HG02943 (cell line): ENCODE measurements around the gene PHACTR2.
"Not testable (repeated sequence)": the region's sequence is repeated elsewhere in the genome, so short reads cannot be mapped to it uniquely, and the experiment has no call there.

ENCODE experiments used
- ATAC-seq: cut with Tn5 transposase; IDR thresholded peaks from one replicate; pipeline ENCODE4 v1.9.1; 2021; ENCODE audit warnings: mild to moderate bottlenecking, low read depth, moderate library complexity; ENCODE audit not compliant: unreplicated experiment

PHACTR2 gene

DNA sequence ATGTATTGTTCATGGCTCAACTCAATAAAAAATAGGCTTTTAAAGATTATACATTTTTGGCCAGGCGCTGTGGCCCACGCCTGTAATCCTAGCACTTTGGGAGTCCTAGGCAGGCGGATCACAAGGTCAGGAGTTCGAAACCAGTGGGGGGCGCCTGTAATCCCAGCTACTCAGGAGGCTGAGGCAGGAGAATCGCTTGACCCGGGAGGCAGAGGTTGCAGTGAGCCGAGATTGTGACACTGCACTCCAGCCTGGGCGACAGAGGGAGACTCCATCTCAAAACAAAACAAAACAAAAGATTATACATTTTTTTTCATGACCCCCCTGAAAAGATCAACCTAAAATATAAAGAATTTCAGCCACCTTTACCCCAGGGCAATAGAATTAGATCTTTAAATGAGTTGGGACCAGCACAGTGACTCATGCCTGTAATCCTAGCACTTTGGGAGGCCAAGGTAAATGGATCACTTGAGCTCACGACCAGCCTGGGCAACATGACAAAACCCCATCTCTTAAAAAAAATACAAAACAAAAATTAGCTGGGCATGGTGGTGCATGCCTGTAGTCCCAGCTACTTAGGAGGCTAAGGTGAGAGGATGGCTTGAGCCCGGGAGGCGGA is 60.4 kb downstream of the PHACTR2 start:
- ATAC-seq, result not testable (repeated sequence)

DNA sequence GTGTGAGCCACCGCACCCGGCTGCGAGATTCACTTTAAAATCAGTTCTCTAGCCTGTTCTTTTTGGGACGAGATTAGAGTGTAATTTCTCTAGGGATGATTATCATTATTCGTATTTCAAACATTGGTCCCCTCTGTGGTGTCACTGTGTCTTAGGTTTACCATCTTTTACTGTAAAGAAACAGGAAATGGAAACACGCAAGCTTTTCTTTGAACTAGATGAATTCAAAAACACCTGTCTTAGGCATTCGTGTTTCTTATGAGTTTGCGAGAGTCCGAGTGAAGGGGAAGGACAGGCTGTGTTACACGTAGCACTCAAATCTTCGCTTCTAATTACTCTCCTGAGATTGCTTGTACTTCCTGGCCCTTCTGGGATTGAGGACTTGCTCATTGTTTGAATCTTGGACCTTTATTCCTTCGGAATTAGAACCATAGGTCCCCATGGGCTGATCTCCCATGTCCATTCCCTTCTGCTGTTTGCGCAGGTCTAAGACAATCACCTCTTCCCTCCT is 61.6 kb downstream of the PHACTR2 start:
- ATAC-seq, result no peak

DNA sequence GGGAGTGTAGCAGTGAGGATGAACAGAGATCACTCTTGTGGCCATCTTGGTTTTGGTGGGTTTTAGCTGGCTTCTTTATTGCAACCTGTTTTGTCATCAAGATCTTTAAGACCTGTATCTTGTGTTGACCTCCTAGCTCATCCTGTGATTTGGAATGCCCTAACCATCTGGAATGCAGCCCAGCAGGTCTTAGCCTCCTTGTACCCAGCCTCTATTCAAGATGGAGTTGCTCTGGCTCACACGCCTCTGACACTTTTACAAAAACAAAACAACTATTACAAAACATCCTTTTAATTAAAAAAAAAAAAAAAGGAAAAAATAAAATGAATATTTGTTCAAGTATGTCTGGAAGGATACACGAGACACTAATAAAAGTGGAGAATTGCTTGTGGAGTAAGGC is 62.4 kb downstream of the PHACTR2 start:
- ATAC-seq, result no peak

DNA sequence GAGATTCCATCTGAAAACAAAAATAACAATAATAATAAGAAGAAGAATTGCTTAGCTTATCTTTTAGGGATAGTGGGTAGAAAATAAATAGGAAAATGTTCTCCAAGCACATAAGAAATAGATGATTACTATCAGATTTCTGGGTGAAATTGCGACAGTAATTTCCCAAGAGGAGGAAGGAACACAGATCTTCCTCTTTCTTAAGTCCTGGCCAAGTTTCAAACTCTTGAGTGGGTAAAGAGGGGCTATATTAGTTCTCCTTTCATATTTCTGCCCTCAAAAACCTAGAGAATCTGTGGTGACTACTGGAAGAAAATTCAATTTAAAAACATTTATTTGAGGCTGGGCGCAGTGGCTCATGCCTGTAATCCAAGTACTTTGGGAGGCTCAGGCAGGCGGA is 63.7 kb downstream of the PHACTR2 start:
- ATAC-seq, result no peak

DNA sequence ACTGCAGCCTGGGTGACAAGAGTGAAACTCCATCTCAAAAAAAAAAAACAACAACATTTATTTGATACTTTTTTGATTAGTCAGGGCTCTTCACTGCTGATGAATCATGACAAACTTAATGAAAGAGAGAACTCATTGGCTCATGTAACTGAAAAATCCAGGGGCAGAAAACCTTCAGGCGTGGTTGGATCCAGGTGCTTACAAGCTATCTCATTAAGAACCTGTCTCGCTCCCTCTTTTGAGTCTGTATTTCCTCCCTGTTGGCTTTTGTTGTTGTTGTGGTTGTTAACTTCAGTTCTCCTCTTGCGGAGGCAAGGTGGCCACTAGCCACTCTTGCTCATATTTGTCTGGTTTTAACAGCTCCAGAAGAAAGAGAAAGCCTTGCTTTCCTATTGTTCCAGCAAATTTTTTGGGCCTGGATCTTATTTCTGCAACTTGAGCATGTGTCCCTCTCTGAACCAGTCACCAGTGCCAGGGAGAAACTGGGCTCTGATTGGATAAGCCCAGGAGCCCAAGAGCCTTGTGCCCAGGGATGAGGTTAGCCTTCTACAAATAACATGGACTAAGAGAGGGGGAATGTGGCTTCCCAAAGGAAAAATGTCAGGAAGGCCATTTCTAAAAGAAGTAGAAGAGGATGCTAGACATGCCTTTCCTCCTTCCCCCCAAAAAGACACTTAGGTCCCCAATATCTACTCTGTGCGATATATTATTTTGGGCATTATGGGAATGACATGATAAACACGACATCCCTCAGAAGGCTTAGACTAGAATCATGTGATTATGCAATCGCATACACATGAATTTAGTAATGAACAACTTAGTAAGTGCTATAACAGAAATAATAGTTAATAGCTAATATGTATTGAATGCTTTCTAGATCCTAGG is 64.5 kb downstream of the PHACTR2 start:
- no peak for ATAC-seq

GRCh38 chr6:143742955-143743255 is 65.1 kb downstream of the PHACTR2 start:
- ATAC-seq, result no peak

GRCh38 chr6:143743301-143744166 is 65.8 kb downstream of the PHACTR2 start:
- ATAC-seq, result no peak

- ATAC-seq, result no peak
Observed at GRCh38 chr6:143744551-143745165, 66.9 kb downstream of the PHACTR2 start.

GRCh38 chr6:143745166-143746133 is 67.7 kb downstream of the PHACTR2 start:
- no peak for ATAC-seq

- ATAC-seq, result no peak
Observed at GRCh38 chr6:143746202-143747119, 68.7 kb downstream of the PHACTR2 start.

DNA sequence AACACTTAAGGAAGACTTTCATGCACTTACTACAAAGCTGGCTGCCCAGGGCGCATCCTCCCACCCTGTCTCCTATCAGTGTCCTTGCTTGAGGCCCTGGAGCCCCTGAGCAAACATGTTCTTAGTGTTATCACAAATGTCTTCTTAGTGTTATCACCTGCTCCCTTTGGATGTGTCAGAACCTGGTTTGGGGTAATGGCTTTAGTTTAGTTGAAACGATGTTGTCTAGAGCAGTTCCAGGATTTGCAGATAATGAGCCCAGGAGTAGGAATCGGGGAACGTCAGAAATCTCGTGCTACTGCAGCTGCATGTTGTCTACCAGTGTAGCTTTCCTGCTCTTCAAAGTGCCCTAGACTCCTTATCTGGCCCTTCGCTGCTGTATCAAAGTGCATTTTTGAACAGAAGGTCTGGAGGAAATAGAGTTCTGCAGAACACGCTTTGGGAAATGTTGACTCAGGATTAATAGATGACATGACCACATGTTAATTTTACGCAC is 69.6 kb downstream of the PHACTR2 start:
- ATAC-seq, result no peak

DNA sequence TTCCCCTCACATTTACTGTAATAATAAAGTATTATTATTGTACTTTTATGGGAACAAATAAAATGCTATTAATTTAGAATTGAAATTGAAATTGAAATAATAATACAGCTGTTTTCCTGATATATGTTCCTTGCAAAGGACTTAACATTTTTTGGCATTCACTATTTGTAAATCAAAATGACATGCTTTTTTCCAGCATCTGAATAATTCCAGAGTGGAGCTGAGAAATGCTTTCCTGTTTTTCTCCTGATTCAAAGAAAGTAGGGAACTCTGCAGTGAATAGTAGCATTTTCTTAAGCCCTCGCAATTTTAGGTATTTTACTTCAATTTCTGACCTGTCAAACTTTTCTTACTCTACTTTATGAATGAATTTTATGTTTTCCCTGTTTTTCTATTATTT is 72.1 kb downstream of the PHACTR2 start:
- no peak for ATAC-seq

DNA sequence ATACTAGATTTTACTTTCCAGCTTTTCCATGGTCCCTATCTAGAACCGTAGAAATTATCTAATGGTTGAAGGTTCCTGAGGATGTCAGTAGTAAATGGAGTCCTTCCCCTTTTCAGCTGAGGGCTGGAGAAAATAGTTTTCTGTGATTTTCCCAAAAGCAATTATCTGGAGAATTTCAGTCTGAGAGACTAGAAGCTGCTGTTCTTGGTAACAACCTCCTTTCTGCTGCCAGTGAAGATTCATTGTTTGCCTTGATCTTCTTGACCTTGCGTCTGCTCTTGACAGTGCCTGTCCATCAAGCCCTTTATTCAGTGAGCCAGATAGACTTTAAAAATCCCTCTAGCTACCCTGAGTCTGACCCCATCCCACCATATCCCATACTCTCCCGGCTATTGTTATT is 73.1 kb downstream of the PHACTR2 start:
- no peak for ATAC-seq

DNA sequence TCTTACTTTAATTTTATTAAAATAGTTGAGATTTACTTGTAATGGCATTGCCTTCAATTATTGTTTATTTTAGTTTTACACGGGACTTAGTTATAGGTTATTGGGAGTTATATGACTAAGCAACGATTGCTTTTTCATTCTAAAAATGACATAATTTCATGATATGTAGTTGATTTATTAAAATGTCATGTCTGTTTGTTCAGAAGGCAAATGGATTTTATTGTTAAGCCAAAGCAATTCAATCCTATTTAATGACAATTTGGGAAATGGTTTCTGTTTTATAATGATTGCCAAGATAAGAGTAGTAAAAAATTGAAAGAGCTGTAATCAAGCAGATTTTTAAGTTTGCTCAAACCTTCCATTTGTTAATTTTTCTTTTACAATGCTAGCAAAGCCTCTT is 74.7 kb downstream of the PHACTR2 start:
- ATAC-seq, result no peak

DNA sequence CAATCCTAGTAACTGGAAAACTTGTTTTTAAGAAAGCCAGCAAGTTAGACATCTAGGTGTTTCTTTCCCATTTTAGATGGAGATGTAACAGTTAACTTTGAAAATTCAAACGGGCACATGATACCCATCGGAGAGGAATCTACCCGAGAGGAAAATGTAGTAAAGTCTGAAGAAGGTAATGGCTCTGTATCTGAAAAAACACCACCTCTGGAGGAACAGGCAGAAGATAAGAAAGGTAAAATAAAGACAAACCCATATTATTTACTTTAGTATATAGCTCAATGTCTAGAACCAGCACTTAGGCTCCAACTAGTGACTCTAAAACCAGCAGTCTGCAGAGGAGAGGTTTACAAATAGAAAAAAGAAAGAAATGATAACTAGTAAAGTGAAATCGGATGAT is 75.9 kb downstream of the PHACTR2 start:
- ATAC-seq, result no peak

DNA sequence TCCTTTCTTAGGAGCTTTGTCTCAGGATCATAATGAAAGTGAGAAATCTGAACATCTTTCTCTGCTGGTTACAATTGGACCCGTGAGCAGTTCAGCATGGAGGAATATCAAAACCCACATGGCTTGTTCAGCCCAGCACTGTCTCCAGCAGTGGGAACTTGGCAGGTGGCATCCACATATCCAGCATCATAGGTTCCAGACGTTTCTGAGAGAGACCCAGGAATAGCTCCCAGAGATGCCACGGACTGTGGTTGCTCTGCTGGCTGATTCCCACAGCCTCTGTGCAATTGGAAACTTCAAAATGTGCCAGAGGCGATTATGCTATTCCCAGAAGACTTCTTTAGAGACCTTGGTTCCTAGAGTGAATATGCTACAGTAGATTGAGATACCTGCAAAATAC is 76.4 kb downstream of the PHACTR2 start:
- ATAC-seq, result no peak

GRCh38 chr6:143755301-143755744 is 77.6 kb downstream of the PHACTR2 start:
- no peak for ATAC-seq

DNA sequence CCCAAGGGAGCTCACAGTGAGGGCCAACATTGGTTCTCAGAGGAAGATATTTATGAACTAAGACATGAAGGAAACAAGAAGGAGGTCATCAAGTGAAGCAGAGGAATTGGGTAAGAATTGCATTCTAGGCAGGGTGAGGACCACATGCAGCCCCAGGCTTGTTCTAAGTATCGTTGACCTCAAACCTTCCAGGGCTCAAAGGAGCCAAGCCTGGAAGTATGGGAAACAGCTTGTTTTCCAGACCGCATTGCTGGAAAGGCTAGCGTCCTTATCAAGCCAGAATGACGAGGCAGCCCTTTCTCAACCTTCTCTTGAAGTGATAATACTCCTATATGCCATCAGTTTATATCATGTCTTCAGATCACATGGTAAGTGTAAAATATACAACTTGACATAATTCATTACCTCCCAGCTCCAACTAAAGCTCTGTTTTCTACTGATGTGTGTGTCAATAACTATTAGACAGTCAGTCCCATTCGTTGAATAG is 79.6 kb downstream of the PHACTR2 start:
- ATAC-seq, result no peak
